Measurements from ENCODE around the gene RRBP1.

The RRBP1 gene

GRCh38 chr20:17682889-17683198, 802 bp upstream of the RRBP1 start:
- DNase-seq, result no peak

DNA sequence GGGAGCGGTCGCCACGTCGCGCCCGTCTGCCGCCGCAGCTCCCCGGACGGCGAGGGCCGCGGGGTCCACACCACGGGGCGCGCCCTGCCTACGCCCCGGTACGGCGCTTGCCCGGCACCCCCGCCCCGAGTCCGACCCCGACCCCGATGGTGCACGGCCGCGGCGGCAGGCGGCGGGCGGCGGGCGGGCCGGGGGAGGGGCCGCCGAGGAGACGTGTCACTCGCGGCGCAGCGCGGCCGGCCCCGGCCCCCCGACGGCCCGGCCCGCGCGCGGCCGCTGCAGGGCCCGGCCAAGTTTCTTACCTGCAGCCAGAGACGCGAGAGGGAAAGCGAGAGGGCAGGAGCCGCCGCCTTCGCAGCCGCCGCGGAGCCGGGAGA, 328 bp downstream of the RRBP1 start:
- no peak for DNase-seq

DNA sequence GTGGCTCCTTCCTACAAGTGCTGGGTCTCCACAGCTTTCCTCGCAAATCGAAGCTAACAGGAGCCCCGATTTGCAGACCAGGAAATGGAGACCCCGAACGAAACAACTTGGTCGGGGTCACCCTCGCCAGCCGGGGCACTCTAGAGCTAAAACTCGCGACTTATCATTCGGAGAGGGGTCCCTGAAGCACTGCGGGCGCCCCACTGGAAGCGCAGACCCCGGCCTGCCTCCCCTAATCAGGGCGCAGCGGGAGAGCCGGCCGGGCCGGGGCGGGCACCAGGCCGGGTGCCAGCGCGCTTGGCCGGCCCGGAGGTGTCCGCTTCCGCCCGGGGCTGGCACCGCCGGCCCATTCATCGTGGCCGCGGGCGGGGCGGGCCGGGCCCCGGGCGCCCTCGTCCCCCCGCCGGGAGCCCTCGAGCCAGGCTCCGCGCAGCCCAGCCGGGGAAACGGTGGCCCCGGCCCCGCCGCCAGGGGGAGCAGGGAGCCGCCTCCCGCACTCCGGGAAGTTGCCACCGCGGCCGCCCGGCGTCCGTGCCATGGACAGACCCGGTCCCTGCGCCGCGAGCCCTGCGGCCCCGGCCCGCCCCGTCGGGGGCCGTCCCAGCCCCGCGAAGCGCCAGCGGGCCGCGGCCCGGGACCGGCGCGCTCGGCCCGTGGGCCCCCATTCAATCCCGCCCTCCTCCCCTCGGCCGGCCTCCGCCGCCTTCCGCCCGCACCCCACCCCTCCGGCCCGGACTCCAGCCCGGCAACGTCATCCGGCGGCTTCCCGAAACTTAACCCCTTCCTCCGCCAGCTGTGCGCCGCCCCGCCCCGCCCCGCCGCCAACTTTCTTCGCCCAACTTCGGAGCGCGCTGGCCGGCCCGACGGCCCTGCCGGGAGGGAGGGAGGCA, 961 bp downstream of the RRBP1 start:
- no peak for DNase-seq

DNA sequence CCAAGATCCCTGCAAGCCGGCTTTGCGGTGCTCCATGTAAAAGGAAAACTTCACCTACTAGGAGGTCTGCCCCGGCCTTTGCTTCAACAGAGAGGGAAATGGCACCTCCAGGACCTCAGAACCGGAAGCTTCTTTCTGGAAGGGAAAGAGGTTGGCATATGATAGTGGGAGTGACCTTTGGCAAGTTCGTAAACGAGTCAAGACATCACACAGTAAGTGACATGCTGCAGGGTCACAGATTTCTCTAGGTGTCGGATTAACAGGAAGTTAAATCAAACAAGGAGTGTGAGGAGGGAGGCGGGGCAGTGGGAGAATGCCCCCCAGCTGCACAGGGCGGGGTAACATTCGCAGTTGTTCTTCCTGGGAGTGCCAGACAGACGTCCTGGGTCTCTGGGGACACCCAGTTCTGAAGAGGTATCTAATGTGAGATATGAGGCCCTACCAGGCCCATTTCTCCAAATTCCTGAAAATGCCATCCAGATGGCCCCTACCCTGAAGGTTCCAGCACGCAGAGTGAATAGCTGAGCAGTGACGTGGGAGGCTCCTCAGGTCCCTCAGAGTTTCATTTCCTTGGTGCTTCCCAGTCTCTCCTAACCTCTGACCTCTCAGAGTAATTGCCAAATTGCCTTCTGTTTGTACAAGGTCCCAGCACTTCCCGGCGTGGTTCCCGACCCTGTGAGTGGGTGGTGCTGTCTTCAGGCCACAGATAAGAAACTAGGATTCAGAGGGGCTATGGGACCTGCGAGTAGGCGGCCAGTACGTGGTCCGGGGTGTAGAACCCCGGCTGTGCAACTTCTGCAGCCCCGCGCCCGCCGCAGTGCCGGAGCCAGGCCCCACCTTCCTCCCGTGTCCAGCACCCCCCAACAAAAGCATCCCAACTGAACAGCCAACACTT, 1.9 kb downstream of the RRBP1 start:
- DNase-seq, result no peak

- DNase-seq, result no peak
Observed at GRCh38 chr20:17678886-17679285, 3.2 kb downstream of the RRBP1 start.

DNA sequence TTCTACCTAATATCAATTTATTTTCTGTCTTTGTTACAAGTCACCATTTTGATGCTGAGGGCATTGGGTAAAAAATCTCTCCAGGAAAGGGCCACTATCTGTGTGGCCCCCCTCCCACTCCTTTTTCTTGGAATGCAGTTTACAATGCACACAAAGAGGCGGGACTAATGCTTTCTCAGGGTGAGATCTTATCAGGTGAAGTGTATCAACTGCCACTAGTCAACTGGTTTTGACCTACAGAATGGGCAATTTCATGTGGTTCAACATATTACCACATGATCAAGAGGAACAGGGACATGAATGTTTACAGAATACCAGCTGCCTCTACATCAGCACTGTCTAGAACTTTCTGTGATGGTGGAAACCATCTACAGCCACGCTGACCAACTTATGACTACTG, 3.7 kb downstream of the RRBP1 start:
- DNase-seq, result no peak

GRCh38 chr20:17676942-17677341, 5.1 kb downstream of the RRBP1 start:
- DNase-seq, result no peak

GRCh38 chr20:17676378-17676759, 5.7 kb downstream of the RRBP1 start:
- no peak for DNase-seq

- no peak for DNase-seq
Observed at GRCh38 chr20:17675519-17676377, 6.3 kb downstream of the RRBP1 start.

- DNase-seq, result no peak
Observed at GRCh38 chr20:17674722-17675518, 7.1 kb downstream of the RRBP1 start.

GRCh38 chr20:17673084-17673483, 9.0 kb downstream of the RRBP1 start:
- DNase-seq, result no peak

- DNase-seq, result no peak
Observed at GRCh38 chr20:17671565-17671964, 10.5 kb downstream of the RRBP1 start.

DNA sequence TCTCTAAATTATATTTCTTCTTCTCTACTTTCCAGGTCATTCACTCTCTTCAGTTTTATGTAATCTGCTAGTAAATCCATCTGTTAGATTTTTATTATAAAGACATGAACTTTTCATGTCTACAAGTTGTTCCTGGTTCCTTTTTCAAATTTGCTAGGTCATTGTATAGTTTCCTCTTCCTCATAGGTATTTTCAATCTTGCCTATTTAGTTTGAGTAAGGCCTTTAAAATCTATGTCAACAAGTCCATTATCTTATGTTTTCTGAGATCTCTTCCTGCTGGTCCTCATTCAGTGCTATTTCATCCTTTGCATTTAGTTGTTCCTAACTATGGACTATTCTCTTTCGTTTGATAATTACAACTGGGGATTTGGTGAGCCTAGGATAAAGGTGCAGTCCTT, 11.0 kb downstream of the RRBP1 start:
- DNase-seq, result no peak

- DNase-seq, result no peak
Observed at GRCh38 chr20:17669306-17669931, 12.6 kb downstream of the RRBP1 start.

DNA sequence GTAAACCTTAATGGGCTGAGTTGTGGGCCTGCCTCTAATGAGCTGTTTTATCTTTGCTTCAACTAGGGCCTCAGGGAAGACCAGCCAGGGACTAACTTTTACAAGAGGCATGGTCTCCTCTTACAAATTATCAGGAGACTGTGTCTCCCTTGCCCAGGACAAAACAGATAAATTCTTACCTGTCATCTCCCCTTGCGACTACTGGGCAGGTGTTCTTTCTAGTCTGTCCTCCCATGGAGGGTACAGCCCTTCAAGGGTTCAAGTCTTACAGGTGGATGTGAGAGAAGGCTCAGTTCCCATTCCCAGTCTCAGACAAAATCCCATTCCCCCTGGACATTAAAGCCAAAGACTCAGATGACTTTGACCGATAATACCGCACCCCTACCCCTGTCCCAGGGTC, 13.6 kb downstream of the RRBP1 start:
- DNase-seq, result no peak

DNA sequence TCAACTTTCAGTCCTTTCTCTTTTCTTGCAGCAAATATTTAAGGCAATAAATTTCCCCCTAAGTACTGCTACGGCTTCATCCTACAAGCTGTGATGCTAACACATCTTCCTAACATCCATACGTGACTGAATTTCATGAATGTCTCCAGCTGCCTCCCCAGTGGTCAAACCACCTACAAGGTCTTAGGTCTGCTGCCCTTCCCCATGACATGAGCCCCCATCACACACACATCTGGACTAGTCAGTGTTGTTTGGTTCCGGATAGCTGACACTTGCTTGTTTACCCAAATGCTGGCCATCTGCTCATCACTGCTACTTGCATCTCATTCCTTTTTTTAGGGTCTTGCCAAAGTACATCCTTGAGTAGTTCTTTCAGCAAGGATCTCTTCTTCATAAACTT, 14.6 kb downstream of the RRBP1 start:
- no peak for DNase-seq

DNA sequence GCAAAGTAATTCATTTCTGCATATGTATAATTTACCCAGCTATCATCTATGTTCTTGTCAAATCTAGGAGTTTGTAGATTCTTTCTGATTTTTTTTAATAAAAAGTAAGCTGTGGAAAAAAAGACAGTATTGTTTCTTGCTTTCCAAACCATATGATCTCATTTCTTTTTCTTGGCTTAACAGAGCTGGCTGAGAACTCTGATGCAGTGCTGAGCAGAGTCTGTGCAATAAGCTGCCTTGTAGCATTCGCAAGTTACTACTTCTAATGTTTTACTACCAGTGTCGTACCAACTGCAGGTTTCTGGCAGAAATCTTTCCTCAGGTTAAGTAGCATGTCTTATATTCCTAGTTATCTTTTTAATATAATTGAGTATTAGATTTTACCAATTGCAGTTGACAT, 15.6 kb downstream of the RRBP1 start:
- no peak for DNase-seq

DNA sequence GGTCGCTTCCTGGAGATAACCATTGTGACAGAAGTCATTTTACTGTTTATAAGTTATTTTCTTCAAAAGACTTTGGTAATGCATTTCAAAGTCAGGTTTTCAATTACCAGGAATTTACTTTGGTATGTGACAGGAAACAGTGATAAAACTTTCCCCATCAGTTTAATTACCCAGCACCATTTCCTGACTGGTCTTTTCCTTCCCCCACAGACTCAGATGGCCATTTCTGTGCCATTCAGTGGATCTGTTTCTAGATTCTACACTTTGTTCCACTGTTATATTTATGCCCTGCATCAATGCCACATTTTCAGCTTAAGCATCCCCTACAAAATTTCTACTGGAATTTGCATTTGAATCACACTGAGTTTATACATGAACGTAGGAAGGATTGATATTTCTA, 16.3 kb downstream of the RRBP1 start:
- no peak for DNase-seq

- no peak for DNase-seq
Observed at GRCh38 chr20:17664025-17664633, 17.9 kb downstream of the RRBP1 start.

DNA sequence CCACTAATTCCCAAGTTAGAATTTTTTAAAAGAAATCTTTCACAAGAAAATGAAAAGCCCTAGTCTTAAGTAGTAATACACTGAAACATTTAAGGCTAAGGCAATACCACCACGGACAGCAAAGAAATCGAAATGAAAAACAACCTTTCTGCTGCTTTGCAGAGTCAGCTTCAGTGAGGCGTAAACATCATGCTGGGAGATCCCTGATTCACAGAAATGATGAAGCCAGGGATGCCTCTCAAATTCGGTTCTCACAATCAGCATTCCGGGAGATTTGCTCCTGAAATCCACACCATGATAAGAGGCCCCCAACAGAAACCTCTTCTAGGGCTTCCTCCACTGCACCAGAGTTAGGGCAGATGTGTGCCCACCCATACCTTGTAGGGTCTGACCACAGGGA, 18.6 kb downstream of the RRBP1 start:
- no peak for DNase-seq

GRCh38 chr20:17663040-17663399, 19.0 kb downstream of the RRBP1 start:
- no peak for DNase-seq

Data from NCI-H1694 treated with DMSO at 0.1 percent for 48 hours (cell line).